Measurements from ENCODE around the gene RHOB. TPM values are rescaled to one million over a fixed set of nuclear protein-coding genes. Genes with fewer than 3 reads are reported as not detected.

Gene RHOB
- polyA plus RNA-seq, 1 donor from 2014 or later: 205 TPM

GRCh38 chr2:20425884-20426283 lies 21.0 kb upstream of the RHOB start:
- Histone ChIP-seq H3K27me3 (ENCODE audit: insufficient read depth, low read depth, low read length) (no peaks in the 10 kb centered on the region), H2AFZ (ENCODE audit: low read depth, low read length) (no peak overlapping the region), H3K9me3 (ENCODE audit: low read length) (no peaks in the 10 kb centered on the region), H3F3A (ENCODE audit: insufficient read depth, low read length, poor library complexity, severe bottlenecking) (no peaks in the 10 kb centered on the region), H3K36me3 (ENCODE audit: insufficient read depth, low read length) (no peaks in the 10 kb centered on the region), H4K20me1 (ENCODE audit: insufficient read depth) (no peaks in the 10 kb centered on the region), H3K27ac (ENCODE audit: low read length) (no peak overlapping the region), H3K9me2 (ENCODE audit: insufficient read depth, low read length) (no peaks in the 10 kb centered on the region), H3K4me2 (ENCODE audit: low read length) (no peak overlapping the region), H3K9ac (ENCODE audit: low read length) (no peak overlapping the region), H3K79me2 (replicated peaks; ENCODE audit: insufficient read depth, low read length) (no peaks in the 10 kb centered on the region), H3K4me3 (ENCODE audit: low read length) (no peak overlapping the region)
- TF ChIP-seq EP300 (conservative IDR thresholded peaks at IDR 0.05; ENCODE audit: poor library complexity, severe bottlenecking): no peak
- TF ChIP-seq CTCF (IDR thresholded peaks at IDR 0.05; ENCODE audit: poor library complexity, severe bottlenecking): no peak
- no peak for TF ChIP-seq REST (IDR thresholded peaks at IDR 0.05; ENCODE audit: borderline replicate concordance)
- no peak for TF ChIP-seq RAD21 (conservative IDR thresholded peaks at IDR 0.05)
- TF ChIP-seq MXI1 (conservative IDR thresholded peaks at IDR 0.05; ENCODE audit: poor library complexity, severe bottlenecking): no peak
- no peak for TF ChIP-seq TAF1 (IDR thresholded peaks at IDR 0.05; ENCODE audit: low read depth)
- TF ChIP-seq EZH2 (IDR thresholded peaks at IDR 0.05; ENCODE audit: borderline replicate concordance, insufficient read depth, low read length, poor library complexity, severe bottlenecking): no peak

GRCh38 chr2:20427931-20428526 lies 18.8 kb upstream of the RHOB start:
- Histone ChIP-seq H2AFZ (ENCODE audit: low read depth, low read length) (no peak overlapping the region), H3K9ac (ENCODE audit: low read length) (no peak overlapping the region), H4K20me1 (ENCODE audit: insufficient read depth) (no peaks in the 10 kb centered on the region), H3F3A (ENCODE audit: insufficient read depth, low read length, poor library complexity, severe bottlenecking) (no peaks in the 10 kb centered on the region), H3K9me2 (ENCODE audit: insufficient read depth, low read length) (no peaks in the 10 kb centered on the region), H3K36me3 (ENCODE audit: insufficient read depth, low read length) (no peaks in the 10 kb centered on the region), H3K27ac (ENCODE audit: low read length) (no peak overlapping the region), H3K79me2 (replicated peaks; ENCODE audit: insufficient read depth, low read length) (no peaks in the 10 kb centered on the region), H3K9me3 (ENCODE audit: low read length) (no peaks in the 10 kb centered on the region), H3K4me3 (ENCODE audit: low read length) (no peak overlapping the region), H3K4me2 (ENCODE audit: low read length) (no peak overlapping the region), H3K27me3 (ENCODE audit: insufficient read depth, low read depth, low read length) (no peaks in the 10 kb centered on the region)
- TF ChIP-seq EP300 (conservative IDR thresholded peaks at IDR 0.05; ENCODE audit: poor library complexity, severe bottlenecking): no peak
- no peak for TF ChIP-seq REST (IDR thresholded peaks at IDR 0.05; ENCODE audit: borderline replicate concordance)
- no peak for TF ChIP-seq SMC3 (conservative IDR thresholded peaks at IDR 0.05; ENCODE audit: poor library complexity)
- no peak for TF ChIP-seq EZH2 (IDR thresholded peaks at IDR 0.05; ENCODE audit: borderline replicate concordance, insufficient read depth, low read length, poor library complexity, severe bottlenecking)
